Thoracic aorta (tissue), 2 donors: ENCODE data around the gene FAAP24. TPM values are rescaled to one million over a fixed set of nuclear protein-coding genes. Genes with fewer than 3 reads are reported as not detected.
"Not testable (repeated sequence)": the region's sequence is repeated elsewhere in the genome, so short reads cannot be mapped to it uniquely, and the experiment has no call there.

ENCODE experiments used
- ATAC-seq: fragments of 150-250 bp; one replicate; pipeline ENCODE4 v1.8.0; 2017; ENCODE audit warnings: low read depth; ENCODE audit not compliant: insufficient number of reproducible peaks, low FRiP score
- DNase-seq: peaks from one replicate; pipeline ENCODE4 v3.0.0-alpha.2; 2020; ENCODE audit warnings: low spot score
- H3K27ac ChIP-seq, 2 donors: fragments of 200-600 bp; sonication (generic); 1 replicate in 1 of 2; 2 replicates in 1 of 2; pipeline ENCODE4 v1.5.1; 2016; ENCODE audit warnings: mild to moderate bottlenecking in 2 of 2, moderate library complexity in 2 of 2
- H3K27me3 ChIP-seq: fragments of 200-600 bp; sonication (generic); replicated peaks from 2 replicates; pipeline ENCODE4 v1.6.0; 2016; ENCODE audit warnings: mild to moderate bottlenecking; ENCODE audit not compliant: insufficient read depth
- H3K36me3 ChIP-seq: fragments of 200-600 bp; sonication (generic); one replicate; pipeline ENCODE4 v1.5.1; 2016
- H3K4me1 ChIP-seq, 2 donors: fragments of 200-600 bp; sonication (generic); 1 replicate in 1 of 2; 2 replicates in 1 of 2; pipeline versions ENCODE4 v1.5.1 to v1.6.0; 2016; ENCODE audit warnings: low read depth in 2 of 2, mild to moderate bottlenecking in 1 of 2; ENCODE audit not compliant: control insufficient read depth in 1 of 2
- H3K4me3 ChIP-seq: fragments of 200-600 bp; sonication (generic); 2 replicates; pipeline ENCODE4 v1.5.1; 2016; ENCODE audit warnings: mild to moderate bottlenecking
- H3K9me3 ChIP-seq: fragments of 200-600 bp; sonication (generic); 2 replicates; pipeline ENCODE4 v1.5.1; 2016
- total RNA-seq, 2 donors: library from RNA; depleted of rRNA; stranded (reverse); fragments of >200 nt; gene quantifications; one replicate each; pipeline versions ENCODE4 v1.1.0 to v1.2.3, GENCODE V29; 2016
- TF ChIP-seq, protein P1 (sequence below): fragments of 200-600 bp; sonication (generic); IDR thresholded peaks from one replicate; pipeline ENCODE4 v1.5.1; 2019; ENCODE audit warnings: antibody characterized with exemption

FAAP24 gene
- total RNA-seq, 2 donors from 2014 or later: 0.28 TPM; not detected in 1

GRCh38 chr19:33000910-33001309 is 28.9 kb downstream of the FAAP24 start:
- Histone ChIP-seq H3K4me3 (no peak overlapping the region), H3K9me3 (no peaks in the 10 kb centered on the region), H3K36me3 (no peaks in the 10 kb centered on the region), H3K27me3 (no peaks in the 10 kb centered on the region), H3K4me1 (no peaks in the 10 kb centered on the region), H3K27ac (no peak overlapping the region)
- DNase-seq: no peak
- ATAC-seq: no peak
- TF ChIP-seq, protein P1, sequence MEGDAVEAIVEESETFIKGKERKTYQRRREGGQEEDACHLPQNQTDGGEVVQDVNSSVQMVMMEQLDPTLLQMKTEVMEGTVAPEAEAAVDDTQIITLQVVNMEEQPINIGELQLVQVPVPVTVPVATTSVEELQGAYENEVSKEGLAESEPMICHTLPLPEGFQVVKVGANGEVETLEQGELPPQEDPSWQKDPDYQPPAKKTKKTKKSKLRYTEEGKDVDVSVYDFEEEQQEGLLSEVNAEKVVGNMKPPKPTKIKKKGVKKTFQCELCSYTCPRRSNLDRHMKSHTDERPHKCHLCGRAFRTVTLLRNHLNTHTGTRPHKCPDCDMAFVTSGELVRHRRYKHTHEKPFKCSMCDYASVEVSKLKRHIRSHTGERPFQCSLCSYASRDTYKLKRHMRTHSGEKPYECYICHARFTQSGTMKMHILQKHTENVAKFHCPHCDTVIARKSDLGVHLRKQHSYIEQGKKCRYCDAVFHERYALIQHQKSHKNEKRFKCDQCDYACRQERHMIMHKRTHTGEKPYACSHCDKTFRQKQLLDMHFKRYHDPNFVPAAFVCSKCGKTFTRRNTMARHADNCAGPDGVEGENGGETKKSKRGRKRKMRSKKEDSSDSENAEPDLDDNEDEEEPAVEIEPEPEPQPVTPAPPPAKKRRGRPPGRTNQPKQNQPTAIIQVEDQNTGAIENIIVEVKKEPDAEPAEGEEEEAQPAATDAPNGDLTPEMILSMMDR: no peak

GRCh38 chr19:33002126-33002865 is 30.3 kb downstream of the FAAP24 start:
- H3K27ac ChIP-seq, H3K9me3 ChIP-seq, H3K27me3 ChIP-seq, H3K4me3 ChIP-seq, H3K36me3 ChIP-seq, ATAC-seq, H3K4me1 ChIP-seq, DNase-seq: not testable (repeated sequence)

DNA sequence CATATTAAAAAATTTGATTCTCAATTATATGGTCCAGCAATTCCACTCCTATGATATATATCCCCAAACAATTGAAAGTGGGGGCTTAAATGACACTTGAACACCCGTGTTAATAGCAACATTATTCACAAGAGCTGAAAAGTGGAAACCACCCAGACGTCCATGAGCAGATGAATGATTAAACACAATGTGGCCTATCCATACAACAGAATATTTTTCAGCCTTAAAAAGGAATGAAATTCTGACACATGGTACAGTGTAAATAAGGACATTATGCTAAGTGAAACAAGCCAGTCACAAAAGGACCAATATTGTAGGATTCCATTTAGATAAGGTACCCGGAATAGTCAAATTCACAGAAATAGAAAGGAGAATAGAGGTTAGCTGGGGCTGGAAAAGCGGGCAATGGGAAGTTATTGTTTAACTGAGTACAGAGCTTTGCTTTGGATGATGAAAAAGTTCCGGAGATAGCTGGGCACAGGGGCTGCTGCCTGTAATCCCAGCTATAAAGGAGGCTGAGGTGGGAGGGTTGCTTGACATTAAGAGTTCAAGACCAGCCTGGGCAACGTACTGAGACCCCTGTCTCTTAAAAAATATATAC is 31.5 kb downstream of the FAAP24 start:
- not testable (repeated sequence) for DNase-seq, H3K36me3 ChIP-seq, ATAC-seq, H3K27me3 ChIP-seq, H3K4me1 ChIP-seq, H3K4me3 ChIP-seq, H3K9me3 ChIP-seq, H3K27ac ChIP-seq

GRCh38 chr19:33005440-33005839 is 33.4 kb downstream of the FAAP24 start:
- ATAC-seq: no peak
- DNase-seq: no peak
- no peaks in the 10 kb centered on the region for H3K4me1 ChIP-seq
- no peak overlapping the region for H3K4me3 ChIP-seq
- no peaks in the 10 kb centered on the region for H3K36me3 ChIP-seq
- no peak overlapping the region for H3K27ac ChIP-seq
- TF ChIP-seq, protein P1: no peak
- no peaks in the 10 kb centered on the region for H3K9me3 ChIP-seq
- H3K27me3 ChIP-seq: no peaks in the 10 kb centered on the region

GRCh38 chr19:33008738-33009137 is 36.7 kb downstream of the FAAP24 start:
- Histone ChIP-seq H3K4me1 (no peaks in the 10 kb centered on the region), H3K4me3 (no peak overlapping the region), H3K27me3 (no peaks in the 10 kb centered on the region), H3K27ac (no peak overlapping the region), H3K36me3 (no peaks in the 10 kb centered on the region), H3K9me3 (no peaks in the 10 kb centered on the region)
- ATAC-seq (no peak), DNase-seq (no peak)
- TF ChIP-seq, protein P1: no peak

GRCh38 chr19:33010891-33011290 is 38.8 kb downstream of the FAAP24 start:
- H3K4me1 ChIP-seq, H3K4me3 ChIP-seq, H3K9me3 ChIP-seq, H3K36me3 ChIP-seq, ATAC-seq, H3K27ac ChIP-seq, DNase-seq, H3K27me3 ChIP-seq: not testable (repeated sequence)
